ENCODE results near the gene GPC6. TPM values are rescaled to one million over a fixed set of nuclear protein-coding genes. Genes with fewer than 3 reads are reported as not detected.
A peak's percentile ranks its signal among the peaks of the same experiment; 100 is the strongest.

GPC6 gene
- total and polyA plus RNA-seq, 4 donors: 5.0 to 37.4 (median 18.9) TPM

- no peaks in the 10 kb centered on the region for H3K27me3 ChIP-seq (ENCODE audit: control insufficient read depth in 1 of 2, insufficient read depth in 2 of 2, low read length in 1 of 2)
- H3K27ac ChIP-seq (ENCODE audit: low read depth in 1 of 2, low read length in 2 of 2): no peak overlapping the region
- ATAC-seq (ENCODE audit: low FRiP score) (no peak), DNase-seq (no peak)
- H3K36me3 ChIP-seq (ENCODE audit: control insufficient read depth in 1 of 2, insufficient read depth in 2 of 2, low read length in 1 of 2): no peaks in the 10 kb centered on the region
- H3K4me1 ChIP-seq (ENCODE audit: control insufficient read depth in 1 of 2, insufficient read depth in 2 of 2, low read length in 2 of 2): no peaks in the 10 kb centered on the region
- WGBS, 2 donors: 92 to 93% methylated on average over 2 of the region's 2 CpGs
- H3K4me3 ChIP-seq (ENCODE audit: low read length in 2 of 2): no peak overlapping the region
- no peaks in the 10 kb centered on the region for H3K9me3 ChIP-seq (ENCODE audit: control insufficient read depth, low read length)
- intact Hi-C loops (cut with DNase I): no loop called here
These were observed 179.5 kb downstream of the GPC6 start for GRCh38 chr13:93406136-93406535.

DNA sequence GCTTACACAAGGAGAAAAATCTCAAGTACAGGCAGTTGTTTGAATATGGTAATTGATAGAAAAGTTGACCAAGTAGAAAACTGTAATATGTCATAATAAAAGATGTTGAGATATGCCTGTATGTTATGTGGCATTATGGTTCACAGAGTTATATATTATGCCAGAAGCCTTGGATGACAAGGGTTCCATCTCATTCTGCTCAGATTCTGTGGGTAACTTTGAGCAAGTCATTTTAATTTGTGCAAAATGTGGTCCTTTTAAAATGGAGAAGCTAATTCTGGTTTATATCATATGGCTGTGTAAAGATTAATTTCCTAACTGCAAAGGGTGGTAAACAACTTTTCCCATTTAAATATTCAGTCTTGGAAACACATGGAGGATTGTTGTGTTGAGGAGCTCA lies 180.9 kb downstream of the GPC6 start:
- intact Hi-C loops (cut with DNase I): no loop called here
- H3K9me3 ChIP-seq (ENCODE audit: control insufficient read depth, low read length): no peaks in the 10 kb centered on the region
- DNase-seq (no peak), ATAC-seq (ENCODE audit: low FRiP score) (no peak)
- no peaks in the 10 kb centered on the region for H3K27me3 ChIP-seq (ENCODE audit: control insufficient read depth in 1 of 2, insufficient read depth in 2 of 2, low read length in 1 of 2)
- H3K27ac ChIP-seq (ENCODE audit: low read depth in 1 of 2, low read length in 2 of 2): no peak overlapping the region
- H3K4me3 ChIP-seq (ENCODE audit: low read length in 2 of 2): no peak overlapping the region
- no peaks in the 10 kb centered on the region for H3K4me1 ChIP-seq (ENCODE audit: control insufficient read depth in 1 of 2, insufficient read depth in 2 of 2, low read length in 2 of 2)
- no peaks in the 10 kb centered on the region for H3K36me3 ChIP-seq (ENCODE audit: control insufficient read depth in 1 of 2, insufficient read depth in 2 of 2, low read length in 1 of 2)

- no peaks in the 10 kb centered on the region for H3K4me1 ChIP-seq (ENCODE audit: control insufficient read depth in 1 of 2, insufficient read depth in 2 of 2, low read length in 2 of 2)
- H3K27me3 ChIP-seq (ENCODE audit: control insufficient read depth in 1 of 2, insufficient read depth in 2 of 2, low read length in 1 of 2): no peaks in the 10 kb centered on the region
- H3K27ac ChIP-seq (ENCODE audit: low read depth in 1 of 2, low read length in 2 of 2): no peak overlapping the region
- DNase-seq (no peak), ATAC-seq (ENCODE audit: low FRiP score) (no peak)
- no peaks in the 10 kb centered on the region for H3K36me3 ChIP-seq (ENCODE audit: control insufficient read depth in 1 of 2, insufficient read depth in 2 of 2, low read length in 1 of 2)
- WGBS, 2 donors: 76 to 85% methylated on average over 3 of the region's 3 CpGs
- H3K4me3 ChIP-seq (ENCODE audit: low read length in 2 of 2): no peak overlapping the region
- H3K9me3 ChIP-seq (ENCODE audit: control insufficient read depth, low read length): no peaks in the 10 kb centered on the region
- intact Hi-C loops (cut with DNase I): no loop called here
These were observed 182.4 kb downstream of the GPC6 start for GRCh38 chr13:93409001-93409400.

DNA sequence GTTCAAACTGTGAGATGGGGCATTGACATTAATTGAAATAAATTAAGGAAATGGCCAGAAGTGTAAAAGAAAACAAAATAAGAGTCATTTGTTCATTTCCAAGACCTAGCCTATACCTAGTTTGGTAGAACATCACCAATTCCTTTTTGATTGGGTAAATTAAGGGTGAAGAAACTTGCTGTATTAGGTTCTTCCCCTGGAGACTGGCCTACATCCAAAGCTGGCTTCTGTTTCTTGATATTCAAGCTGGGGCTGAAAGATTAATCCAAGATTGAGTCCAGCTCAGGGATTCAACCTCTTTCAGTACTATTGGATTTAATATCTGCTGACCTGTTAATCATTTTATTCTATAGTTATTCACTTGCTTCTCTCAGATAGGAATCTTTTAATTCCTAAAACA lies 183.2 kb downstream of the GPC6 start:
- Histone ChIP-seq H3K36me3 (ENCODE audit: control insufficient read depth in 1 of 2, insufficient read depth in 2 of 2, low read length in 1 of 2) (no peaks in the 10 kb centered on the region), H3K4me3 (ENCODE audit: low read length in 2 of 2) (no peak overlapping the region), H3K9me3 (ENCODE audit: control insufficient read depth, low read length) (no peaks in the 10 kb centered on the region), H3K27ac (ENCODE audit: low read depth in 1 of 2, low read length in 2 of 2) (no peak overlapping the region), H3K27me3 (ENCODE audit: control insufficient read depth in 1 of 2, insufficient read depth in 2 of 2, low read length in 1 of 2) (no peaks in the 10 kb centered on the region), H3K4me1 (ENCODE audit: control insufficient read depth in 1 of 2, insufficient read depth in 2 of 2, low read length in 2 of 2) (peaks cover 0 to 2% of the 10 kb centered on the region in 2 donors)
- no peak for ATAC-seq (ENCODE audit: low FRiP score)
- intact Hi-C loops (cut with DNase I): no loop called here
- DNase-seq: no peak

DNA sequence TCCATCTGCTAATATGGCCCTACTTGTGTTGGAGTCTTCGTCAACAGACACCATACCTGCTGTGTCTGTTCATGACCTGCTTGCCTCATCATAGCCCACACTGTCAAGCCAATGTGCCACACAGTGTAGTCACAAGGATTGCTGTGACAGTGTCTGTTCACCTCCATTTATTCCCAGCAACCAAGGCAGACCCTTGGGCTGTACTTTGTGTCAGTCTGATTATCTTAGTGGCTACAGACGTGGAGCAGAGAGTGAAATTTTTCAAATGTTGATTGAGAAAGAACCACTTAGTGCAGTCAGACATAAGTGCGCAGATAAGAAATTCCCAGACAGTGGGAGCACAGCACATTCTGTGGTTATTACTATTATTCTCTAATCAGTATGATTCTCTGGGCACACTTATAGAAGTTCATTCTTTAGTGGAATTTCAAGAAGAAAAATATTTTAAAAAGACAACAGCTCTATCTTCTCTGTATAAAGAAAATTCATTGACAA lies 184.6 kb downstream of the GPC6 start:
- Histone ChIP-seq H3K36me3 (ENCODE audit: control insufficient read depth in 1 of 2, insufficient read depth in 2 of 2, low read length in 1 of 2) (no peaks in the 10 kb centered on the region), H3K27me3 (ENCODE audit: control insufficient read depth in 1 of 2, insufficient read depth in 2 of 2, low read length in 1 of 2) (no peaks in the 10 kb centered on the region), H3K27ac (ENCODE audit: low read depth in 1 of 2, low read length in 2 of 2) (no peak overlapping the region), H3K4me3 (ENCODE audit: low read length in 2 of 2) (no peak overlapping the region), H3K9me3 (ENCODE audit: control insufficient read depth, low read length) (no peaks in the 10 kb centered on the region), H3K4me1 (ENCODE audit: control insufficient read depth in 1 of 2, insufficient read depth in 2 of 2, low read length in 2 of 2) (peaks cover 0 to 2% of the 10 kb centered on the region in 2 donors)
- DNase-seq (no peak), ATAC-seq (ENCODE audit: low FRiP score) (no peak)
- WGBS, 2 donors: 93 to 94% methylated on average over 3 of the region's 3 CpGs
- intact Hi-C loops (cut with DNase I): no loop called here

GRCh38 chr13:93412676-93413075 lies 186.1 kb downstream of the GPC6 start:
- Histone ChIP-seq H3K9me3 (ENCODE audit: control insufficient read depth, low read length) (no peaks in the 10 kb centered on the region), H3K4me1 (ENCODE audit: control insufficient read depth in 1 of 2, insufficient read depth in 2 of 2, low read length in 2 of 2) (peaks cover 0 to 2% of the 10 kb centered on the region in 2 donors), H3K36me3 (ENCODE audit: control insufficient read depth in 1 of 2, insufficient read depth in 2 of 2, low read length in 1 of 2) (no peaks in the 10 kb centered on the region), H3K4me3 (ENCODE audit: low read length in 2 of 2) (no peak overlapping the region), H3K27me3 (ENCODE audit: control insufficient read depth in 1 of 2, insufficient read depth in 2 of 2, low read length in 1 of 2) (no peaks in the 10 kb centered on the region), H3K27ac (ENCODE audit: low read depth in 1 of 2, low read length in 2 of 2) (no peak overlapping the region)
- intact Hi-C loops (cut with DNase I): no loop called here
- DNase-seq (no peak), ATAC-seq (ENCODE audit: low FRiP score) (no peak)

GRCh38 chr13:93413972-93414717 lies 187.5 kb downstream of the GPC6 start:
- H3K9me3 ChIP-seq (ENCODE audit: control insufficient read depth, low read length): no peaks in the 10 kb centered on the region
- no peak overlapping the region for H3K27ac ChIP-seq (ENCODE audit: low read depth in 1 of 2, low read length in 2 of 2)
- ATAC-seq (ENCODE audit: low FRiP score) (no peak), DNase-seq (no peak)
- H3K27me3 ChIP-seq (ENCODE audit: control insufficient read depth in 1 of 2, insufficient read depth in 2 of 2, low read length in 1 of 2): no peaks in the 10 kb centered on the region
- peak overlapping the region in 1 of 2 donors; percentile 26 for H3K4me3 ChIP-seq (ENCODE audit: low read length in 2 of 2)
- intact Hi-C loops (cut with DNase I): no loop called here
- 17 to 18% methylated on average over 8 of the region's 8 CpGs for WGBS, 2 donors
- H3K36me3 ChIP-seq (ENCODE audit: control insufficient read depth in 1 of 2, insufficient read depth in 2 of 2, low read length in 1 of 2): no peaks in the 10 kb centered on the region
- H3K4me1 ChIP-seq (ENCODE audit: control insufficient read depth in 1 of 2, insufficient read depth in 2 of 2, low read length in 2 of 2): peaks cover 0 to 2% of the 10 kb centered on the region in 2 donors

GRCh38 chr13:93416736-93417355 lies 190.2 kb downstream of the GPC6 start:
- ATAC-seq (ENCODE audit: low FRiP score) (no peak), DNase-seq (no peak)
- no peak overlapping the region for H3K4me3 ChIP-seq (ENCODE audit: low read length in 2 of 2)
- no peak overlapping the region for H3K27ac ChIP-seq (ENCODE audit: low read depth in 1 of 2, low read length in 2 of 2)
- WGBS, 2 donors: 64 to 70% methylated on average over 1 of the region's 1 CpG
- H3K4me1 ChIP-seq (ENCODE audit: control insufficient read depth in 1 of 2, insufficient read depth in 2 of 2, low read length in 2 of 2): peaks cover 0 to 2% of the 10 kb centered on the region in 2 donors
- no peaks in the 10 kb centered on the region for H3K9me3 ChIP-seq (ENCODE audit: control insufficient read depth, low read length)
- intact Hi-C loops (cut with DNase I): no loop called here
- no peaks in the 10 kb centered on the region for H3K27me3 ChIP-seq (ENCODE audit: control insufficient read depth in 1 of 2, insufficient read depth in 2 of 2, low read length in 1 of 2)
- no peaks in the 10 kb centered on the region for H3K36me3 ChIP-seq (ENCODE audit: control insufficient read depth in 1 of 2, insufficient read depth in 2 of 2, low read length in 1 of 2)

DNA sequence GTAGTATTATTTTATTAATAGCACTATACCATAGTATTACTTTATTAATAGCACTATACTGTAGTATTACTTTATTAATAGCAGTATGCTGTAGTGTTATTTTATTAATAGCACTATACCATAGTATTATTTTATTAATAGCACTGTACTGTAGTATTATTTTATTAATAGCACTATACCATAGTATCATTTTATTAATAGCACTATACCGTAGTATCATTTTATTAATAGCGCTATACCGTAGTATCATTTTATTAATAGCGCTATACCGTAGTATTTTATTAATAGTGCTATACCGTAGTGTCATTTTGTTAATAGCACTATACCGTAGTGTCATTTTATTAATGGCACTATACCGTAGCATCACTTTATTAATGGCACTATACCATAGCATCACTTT lies 191.8 kb downstream of the GPC6 start:
- no peak for ATAC-seq (ENCODE audit: low FRiP score)
- H3K4me3 ChIP-seq (ENCODE audit: low read length in 2 of 2): no peak overlapping the region
- no peak overlapping the region for H3K27ac ChIP-seq (ENCODE audit: low read depth in 1 of 2, low read length in 2 of 2)
- peaks cover 0 to 2% of the 10 kb centered on the region in 2 donors for H3K4me1 ChIP-seq (ENCODE audit: control insufficient read depth in 1 of 2, insufficient read depth in 2 of 2, low read length in 2 of 2)
- H3K9me3 ChIP-seq (ENCODE audit: control insufficient read depth, low read length): no peaks in the 10 kb centered on the region
- 97 to 99% methylated on average over 8 of the region's 8 CpGs for WGBS, 2 donors
- intact Hi-C loops (cut with DNase I): no loop called here
- DNase-seq: no peak
- H3K36me3 ChIP-seq (ENCODE audit: control insufficient read depth in 1 of 2, insufficient read depth in 2 of 2, low read length in 1 of 2): no peaks in the 10 kb centered on the region
- H3K27me3 ChIP-seq (ENCODE audit: control insufficient read depth in 1 of 2, insufficient read depth in 2 of 2, low read length in 1 of 2): no peaks in the 10 kb centered on the region
